HG02938 (cell line): ENCODE results near the gene S1PR4.
"Not testable (repeated sequence)": the region's sequence is repeated elsewhere in the genome, so short reads cannot be mapped to it uniquely, and the experiment has no call there.

Source experiments
- ATAC-seq: cut with Tn5 transposase; IDR thresholded peaks from one replicate; pipeline ENCODE4 v1.9.1; 2021; ENCODE audit warnings: mild to moderate bottlenecking, moderate library complexity; ENCODE audit not compliant: unreplicated experiment

The S1PR4 gene

DNA sequence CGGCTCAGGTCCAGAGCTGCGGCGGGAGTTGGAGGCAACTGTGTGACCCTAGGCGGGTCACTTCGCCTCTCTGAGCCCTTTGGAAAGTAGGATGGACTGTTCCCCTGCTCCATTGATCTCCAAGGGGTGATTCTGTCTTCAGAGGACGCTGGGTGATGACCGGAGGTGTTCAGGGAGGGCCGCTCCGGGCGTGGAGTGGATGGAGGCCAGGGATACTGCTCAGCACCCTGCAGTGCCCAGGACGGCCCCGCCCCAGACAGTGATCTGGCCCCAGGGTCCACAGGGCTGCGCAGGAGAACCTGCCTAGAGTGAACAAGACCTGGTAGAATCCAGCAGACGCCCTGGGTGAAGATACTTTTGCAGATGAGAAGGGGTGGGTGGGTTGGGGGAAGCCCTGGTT lies 14.1 kb downstream of the S1PR4 start:
- ATAC-seq, result no peak

DNA sequence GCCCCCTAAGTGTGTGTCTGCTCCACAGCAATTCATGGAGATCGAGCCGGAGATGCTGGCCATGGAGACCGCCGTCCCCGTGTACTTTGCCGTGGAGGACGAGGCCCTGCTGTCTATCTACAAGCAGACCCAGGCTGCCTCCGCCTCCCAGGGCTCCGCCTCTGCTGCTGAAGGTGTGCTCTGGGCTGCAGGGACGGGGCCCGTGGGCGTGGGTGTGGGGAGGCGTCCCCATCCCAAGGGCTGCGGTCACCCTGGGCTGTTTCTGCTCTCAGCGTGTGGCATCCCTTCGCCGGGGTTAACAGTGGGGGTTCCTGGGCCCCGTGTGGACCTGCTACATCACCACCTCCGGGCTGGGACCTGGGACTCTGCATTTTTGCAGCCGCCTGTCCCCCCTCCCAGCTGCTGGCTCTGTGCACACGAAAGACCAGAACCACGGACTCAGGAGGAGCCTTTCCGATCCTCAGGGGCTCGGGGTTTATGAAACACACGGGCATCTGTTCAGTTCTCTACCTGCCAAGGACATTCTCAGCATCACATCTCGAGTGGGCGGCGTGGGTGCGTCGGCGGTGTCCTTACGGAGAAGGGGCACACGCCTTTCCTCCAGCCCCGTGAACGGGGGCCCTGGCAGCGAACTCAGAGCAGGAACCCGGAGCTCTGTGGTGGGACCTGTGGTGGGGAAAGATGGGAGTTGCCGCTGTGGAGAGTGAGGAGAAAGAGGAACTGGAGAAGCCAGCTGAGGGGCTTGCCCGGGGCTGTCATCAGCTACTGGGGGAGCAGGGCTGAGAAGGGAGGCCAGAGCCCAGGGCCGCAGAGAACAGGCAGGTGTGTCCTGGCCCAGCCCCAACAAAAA lies 14.9 kb downstream of the S1PR4 start:
- no peak for ATAC-seq

DNA sequence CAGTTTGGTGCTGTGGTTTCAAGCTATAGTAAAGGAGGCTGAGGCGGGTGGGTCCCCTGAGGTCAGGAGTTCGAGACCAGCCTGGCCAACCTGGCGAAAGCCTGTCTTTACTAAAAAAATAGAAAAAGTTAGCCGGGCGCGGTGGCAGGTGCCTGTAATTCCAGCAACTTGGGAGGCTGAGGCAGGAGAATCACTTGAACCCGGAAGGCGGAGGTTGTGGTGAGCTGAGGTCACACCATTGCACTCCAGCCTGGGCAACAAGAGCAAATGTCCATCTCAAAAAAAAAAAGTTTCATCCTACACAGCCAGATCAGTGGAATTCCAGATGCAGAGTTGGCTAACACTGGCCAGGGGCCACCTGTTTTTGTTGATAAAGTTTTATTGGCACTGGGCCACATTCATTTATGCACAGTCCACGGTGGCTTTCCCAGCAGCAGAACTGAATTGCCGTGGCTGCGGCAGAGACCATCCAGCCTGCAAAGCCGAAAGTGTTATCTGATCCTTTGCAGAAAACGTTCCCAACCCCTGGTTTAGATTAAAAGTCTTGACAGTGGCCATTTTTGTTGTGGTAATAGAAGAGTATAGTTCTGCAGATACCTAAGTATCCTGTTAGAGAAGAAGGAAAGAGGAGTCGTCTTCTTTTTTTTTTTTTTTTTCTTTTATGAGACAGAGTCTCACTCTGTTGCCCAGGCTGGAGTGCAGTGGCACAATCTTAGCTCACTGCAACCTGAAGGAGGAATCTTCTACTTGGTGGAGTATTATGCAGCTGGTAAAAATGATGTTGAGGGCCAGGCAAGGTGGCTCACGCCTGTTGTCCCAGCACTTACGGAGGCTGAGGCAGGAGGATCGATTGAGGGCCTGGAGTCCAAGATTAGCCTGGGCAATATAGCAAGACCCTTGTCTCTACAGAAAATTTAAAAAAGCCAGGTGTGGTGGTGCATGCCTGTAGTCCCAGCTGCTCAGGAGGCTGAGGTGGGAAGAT lies 15.8 kb downstream of the S1PR4 start:
- no peak for ATAC-seq

DNA sequence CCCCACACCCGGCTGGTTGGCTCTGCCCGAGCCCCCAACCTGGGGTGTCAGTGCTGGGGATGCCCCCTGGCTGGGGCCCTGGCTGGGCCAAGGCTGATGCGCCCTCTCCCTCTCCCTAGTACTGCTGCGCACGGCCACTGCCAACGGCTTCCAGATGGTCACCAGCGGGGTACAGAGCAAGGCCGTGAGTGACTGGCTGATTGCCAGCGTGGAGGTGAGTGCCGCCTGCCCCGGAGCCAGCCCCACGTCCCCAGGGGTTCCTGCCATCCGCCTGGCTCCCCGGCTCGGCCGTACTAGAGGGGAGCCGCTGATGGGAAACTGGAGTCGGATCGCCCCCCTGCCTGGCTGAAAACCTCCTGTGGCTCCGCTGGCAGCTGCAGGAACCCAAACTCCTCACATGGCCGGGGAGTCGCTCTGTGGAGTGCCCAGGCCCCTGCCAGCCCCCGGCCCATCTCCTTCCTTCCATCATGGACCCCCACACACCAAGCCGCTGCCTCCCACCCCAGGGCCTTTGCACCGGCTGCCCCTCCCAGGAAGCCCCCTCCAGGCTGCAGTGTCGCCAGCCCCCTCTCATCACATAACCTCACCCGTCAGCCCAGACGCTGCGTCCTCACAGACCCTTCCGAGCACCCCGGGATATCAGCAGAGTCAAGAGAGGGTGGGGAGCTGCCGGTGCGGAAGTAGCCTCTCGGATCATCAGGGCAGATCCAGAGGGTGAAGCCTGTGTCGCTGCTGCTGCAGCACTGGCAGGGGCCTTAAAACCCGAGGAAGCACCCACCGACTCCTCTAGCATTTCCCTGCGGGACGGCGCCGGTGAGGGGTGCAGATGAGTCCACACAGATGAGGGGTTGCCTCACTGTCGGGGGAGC lies 17.7 kb downstream of the S1PR4 start:
- ATAC-seq, result no peak

DNA sequence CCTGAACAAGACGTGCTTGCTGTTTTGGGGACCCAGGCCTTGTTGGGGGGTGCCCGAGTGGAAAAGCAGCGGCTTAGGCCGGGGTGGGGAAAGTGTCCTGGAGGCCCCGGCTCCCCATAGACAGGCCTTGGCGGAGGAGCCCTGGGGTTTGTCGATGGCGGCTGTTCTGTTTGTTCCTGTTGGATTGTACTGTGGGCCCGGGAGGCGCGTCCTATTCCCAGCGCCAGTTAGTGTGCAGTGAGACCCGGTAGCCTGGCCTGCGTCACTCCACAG lies 18.3 kb downstream of the S1PR4 start:
- no peak for ATAC-seq

DNA sequence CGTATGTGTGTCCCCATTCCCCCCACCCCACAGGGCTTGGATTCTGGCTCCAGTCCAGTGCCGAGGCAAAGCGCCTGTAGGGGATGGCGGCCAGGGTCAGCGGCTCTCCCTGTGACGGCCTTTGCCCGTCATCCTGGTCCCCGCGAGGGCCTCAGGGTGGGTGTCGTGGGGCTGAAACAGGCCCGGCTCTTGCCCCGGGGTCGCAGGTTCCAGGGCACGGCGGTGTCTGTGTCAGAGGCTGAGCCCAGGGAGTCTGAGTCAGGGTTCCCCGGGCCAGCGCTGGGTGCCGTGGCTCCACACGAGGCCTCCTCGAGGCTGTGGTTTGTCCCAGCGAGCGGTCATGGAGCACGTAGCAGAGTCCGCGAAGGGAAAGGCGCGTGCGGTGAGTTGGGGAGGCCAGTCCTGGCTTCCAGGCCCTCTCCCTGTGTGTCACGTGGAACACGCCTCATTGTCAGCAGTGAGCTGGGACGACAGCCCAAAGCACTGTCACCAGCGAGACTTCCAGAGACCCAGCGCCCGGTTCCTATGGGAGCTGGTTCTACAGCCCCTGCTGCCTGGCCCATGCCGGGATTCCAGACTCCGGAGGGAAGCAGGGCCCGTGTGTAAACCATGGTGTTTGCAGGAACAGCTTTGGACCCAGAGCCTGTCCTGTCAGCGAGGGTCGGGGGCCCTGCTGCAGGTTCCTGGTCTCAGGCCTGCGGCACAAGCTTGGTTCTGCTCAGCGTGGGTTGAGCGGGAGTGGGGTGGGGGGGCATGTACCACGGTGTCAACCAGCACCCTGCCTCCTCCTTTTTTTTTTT lies 20.5 kb downstream of the S1PR4 start:
- no peak for ATAC-seq

DNA sequence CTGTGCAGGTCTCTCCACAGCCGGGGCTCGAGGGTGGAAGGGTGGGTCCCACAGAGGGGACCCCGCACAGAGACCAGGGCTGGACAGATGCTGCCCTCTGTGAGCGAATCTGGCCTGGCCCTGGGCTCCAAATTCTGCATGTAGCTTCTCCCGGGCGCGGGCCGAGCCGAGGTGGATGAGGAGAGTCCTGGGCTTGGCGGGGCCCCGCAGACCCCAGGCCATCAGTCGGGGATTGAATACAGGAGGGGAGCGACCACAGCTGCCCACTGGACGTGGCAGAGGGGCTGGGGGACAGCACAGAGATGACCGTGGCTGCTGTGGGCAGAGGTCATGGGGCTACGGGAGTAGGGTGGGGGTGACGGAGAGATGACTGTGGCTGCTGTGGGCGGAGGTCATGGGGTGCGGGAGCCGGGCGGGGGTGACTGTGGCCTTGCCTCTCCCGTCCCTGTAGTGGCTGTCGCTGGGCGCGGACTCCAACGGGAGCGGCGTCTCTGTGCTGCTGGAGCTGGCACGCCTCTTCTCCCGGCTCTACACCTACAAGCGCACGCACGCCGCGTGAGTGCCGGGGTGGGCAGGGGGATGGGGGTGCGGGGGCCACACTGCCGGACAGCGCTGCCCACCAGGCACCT lies 22.6 kb downstream of the S1PR4 start:
- ATAC-seq, result no peak

DNA sequence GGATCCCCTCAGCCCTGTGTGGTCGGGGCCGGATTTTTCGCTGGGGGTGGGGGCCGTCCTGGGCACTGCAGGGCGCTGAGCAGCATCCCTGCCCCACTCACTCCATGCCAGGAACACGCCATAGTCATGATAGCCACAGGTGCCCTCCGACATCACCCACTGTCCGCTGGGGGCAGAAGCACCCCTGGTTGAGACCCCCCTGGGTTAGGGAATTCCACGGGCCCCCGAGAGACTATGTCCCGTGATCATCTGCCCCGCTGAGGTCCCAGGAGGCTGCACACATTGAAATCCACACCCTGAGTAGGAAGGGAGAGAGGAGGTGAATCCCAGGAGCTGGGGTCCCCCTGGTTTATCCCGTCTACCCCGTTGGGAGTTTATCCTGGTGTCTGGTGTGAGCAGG lies 23.3 kb downstream of the S1PR4 start:
- no peak for ATAC-seq

DNA sequence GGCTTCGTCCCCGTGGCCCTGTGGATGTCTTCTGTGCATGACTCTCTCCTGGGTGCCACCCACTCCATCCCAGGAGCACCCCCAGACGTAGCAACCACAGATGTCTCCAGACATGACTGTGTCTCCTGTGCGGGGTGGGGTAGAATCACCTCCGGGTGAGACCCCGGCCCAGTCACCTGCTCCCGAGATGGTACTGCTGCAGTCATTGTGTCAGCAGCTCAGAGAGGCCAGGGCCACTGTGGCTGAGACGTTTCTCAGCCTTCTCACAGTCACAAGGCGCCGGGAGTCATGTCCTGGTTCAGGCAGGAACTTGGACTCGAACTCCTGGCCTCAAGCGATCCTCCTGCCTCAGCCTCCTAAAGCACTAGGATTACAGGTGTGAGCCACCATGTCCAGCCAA lies 23.8 kb downstream of the S1PR4 start:
- no peak for ATAC-seq

DNA sequence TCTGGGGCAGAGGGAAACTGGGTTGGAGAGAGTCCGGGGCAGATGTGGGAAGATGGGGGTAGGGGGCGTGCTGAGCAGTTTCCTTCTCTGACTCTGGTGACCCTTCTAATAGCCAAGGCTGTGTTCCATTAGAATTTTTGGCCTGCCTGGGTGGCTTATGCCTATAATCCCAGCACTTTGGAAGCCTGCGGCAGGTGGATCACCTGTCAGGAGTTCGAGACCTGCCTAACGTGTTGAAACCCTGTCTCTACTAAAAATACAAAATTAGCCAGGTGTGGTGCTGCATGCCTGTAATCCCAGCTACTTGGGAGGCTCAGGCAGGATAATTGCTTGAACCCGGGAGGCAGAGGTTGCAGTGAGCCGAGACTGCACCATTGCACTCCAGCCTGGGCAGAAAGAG lies 24.3 kb downstream of the S1PR4 start:
- ATAC-seq, result not testable (repeated sequence)

DNA sequence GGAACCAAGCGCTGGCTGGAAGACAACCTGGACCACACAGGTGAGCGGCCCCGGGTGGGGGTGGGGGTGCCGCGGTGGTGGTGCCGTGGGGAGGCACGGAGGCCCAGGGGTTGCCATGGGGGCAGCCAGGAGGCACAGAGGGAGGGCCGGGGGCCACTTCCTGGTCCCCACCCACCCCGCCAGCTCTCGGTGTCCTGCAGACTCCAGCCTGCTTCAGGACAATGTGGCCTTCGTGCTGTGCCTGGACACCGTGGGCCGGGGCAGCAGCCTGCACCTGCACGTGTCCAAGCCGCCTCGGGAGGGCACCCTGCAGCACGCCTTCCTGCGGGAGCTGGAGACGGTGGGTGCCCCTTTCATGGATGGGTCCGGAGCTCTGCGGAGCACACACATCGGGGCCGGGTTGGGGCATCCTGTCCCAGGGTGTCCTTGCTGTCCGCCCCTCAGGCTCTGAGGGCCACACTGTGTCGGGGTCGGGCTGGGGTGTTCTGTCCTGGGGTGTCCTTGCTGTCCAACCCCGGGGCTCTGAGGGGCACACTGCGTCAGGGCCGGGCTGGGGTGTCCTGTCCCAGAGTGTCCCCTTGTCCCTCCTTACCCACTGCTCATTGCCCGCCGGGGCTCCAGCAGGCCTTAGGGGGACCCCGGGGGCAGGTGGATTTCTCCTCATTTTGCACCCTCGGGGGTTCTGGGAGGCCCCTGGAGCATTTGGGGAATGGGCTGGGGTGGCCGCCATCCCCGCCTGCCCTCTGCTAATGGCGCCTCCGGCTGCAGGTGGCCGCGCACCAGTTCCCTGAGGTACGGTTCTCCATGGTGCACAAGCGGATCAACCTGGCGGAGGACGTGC lies 25.5 kb downstream of the S1PR4 start:
- no peak for ATAC-seq

DNA sequence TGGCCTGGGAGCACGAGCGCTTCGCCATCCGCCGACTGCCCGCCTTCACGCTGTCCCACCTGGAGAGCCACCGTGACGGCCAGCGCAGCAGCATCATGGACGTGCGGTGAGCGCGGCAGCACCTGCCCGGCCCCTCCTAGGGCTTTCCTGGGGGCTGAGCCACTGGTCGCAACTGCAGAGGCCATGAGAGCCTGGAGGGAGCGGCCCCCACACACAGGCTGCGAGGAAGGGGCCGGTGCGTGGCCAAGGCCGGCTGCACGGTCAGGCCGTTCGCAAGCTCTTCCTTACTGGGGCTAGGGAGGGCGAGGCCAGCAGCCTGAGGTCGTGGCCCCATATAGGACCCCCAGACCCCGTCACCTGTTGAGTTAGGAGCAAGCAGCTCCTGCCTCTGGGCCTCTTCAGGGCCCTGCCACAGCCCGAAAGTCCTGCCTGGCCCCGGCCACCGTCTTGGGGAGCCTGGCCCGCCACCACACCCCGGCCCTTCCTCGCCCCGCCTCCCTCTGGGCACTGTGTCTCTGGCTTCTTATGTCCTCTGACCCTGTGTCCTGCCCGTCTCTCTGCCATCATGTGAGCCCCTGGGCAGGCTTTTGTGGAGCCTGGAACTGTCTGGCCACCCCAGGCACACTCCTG lies 26.2 kb downstream of the S1PR4 start:
- ATAC-seq, result no peak

DNA sequence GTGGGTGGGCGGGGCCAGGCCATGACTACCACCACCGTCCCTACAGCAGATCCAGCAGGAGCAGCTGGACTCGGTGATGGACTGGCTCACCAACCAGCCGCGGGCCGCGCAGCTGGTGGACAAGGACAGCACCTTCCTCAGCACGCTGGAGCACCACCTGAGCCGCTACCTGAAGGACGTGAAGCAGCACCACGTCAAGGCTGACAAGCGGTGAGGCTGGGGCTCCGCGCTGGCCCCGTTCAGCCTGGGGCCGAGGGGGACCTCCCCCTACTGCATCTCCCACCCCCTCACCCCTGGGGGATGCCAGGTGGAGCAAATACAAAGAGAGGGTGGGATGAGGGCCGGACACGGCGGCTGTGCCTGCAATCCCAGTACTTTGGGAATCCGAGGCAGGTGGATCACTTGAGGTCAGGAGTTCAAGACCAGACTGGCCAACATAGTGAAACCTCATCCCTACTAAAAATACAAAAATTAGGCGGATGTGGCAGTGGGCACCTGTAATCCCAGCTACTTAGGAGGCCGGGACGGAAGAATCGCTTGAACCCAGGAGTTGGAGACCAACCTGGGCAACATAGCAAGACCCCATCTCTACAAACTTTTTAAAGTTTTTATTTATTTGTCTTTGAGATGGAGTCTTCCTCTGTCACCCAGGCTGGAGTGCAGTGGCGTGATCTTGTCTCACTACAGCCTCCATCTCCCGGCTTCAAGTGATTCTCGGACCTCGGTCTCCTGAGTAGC lies 27.8 kb downstream of the S1PR4 start:
- no peak for ATAC-seq

DNA sequence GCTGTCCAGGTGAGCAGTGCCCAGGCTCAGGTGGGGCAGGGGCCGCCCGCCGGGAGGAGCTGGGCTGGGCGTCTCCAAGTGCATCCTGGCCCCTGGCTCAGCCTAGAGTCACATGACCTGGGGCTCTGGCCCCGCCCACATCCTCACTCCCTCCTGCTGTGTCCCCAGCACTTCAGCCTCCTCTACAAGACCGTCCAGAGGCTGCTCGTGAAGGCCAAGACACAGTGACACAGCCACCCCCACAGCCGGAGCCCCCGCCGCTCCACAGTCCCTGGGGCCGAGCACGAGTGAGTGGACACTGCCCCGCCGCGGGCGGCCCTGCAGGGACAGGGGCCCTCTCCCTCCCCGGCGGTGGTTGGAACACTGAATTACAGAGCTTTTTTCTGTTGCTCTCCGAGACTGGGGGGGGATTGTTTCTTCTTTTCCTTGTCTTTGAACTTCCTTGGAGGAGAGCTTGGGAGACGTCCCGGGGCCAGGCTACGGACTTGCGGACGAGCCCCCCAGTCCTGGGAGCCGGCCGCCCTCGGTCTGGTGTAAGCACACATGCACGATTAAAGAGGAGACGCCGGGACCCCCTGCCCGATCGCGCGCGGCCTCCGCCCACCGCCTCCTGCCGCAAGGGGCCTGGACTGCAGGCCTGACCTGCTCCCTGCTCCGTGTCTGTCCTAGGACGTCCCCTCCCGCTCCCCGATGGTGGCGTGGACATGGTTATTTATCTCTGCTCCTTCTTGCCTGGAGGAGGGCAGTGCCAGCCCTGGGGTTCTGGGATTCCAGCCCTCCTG lies 29.1 kb downstream of the S1PR4 start:
- no peak for ATAC-seq

DNA sequence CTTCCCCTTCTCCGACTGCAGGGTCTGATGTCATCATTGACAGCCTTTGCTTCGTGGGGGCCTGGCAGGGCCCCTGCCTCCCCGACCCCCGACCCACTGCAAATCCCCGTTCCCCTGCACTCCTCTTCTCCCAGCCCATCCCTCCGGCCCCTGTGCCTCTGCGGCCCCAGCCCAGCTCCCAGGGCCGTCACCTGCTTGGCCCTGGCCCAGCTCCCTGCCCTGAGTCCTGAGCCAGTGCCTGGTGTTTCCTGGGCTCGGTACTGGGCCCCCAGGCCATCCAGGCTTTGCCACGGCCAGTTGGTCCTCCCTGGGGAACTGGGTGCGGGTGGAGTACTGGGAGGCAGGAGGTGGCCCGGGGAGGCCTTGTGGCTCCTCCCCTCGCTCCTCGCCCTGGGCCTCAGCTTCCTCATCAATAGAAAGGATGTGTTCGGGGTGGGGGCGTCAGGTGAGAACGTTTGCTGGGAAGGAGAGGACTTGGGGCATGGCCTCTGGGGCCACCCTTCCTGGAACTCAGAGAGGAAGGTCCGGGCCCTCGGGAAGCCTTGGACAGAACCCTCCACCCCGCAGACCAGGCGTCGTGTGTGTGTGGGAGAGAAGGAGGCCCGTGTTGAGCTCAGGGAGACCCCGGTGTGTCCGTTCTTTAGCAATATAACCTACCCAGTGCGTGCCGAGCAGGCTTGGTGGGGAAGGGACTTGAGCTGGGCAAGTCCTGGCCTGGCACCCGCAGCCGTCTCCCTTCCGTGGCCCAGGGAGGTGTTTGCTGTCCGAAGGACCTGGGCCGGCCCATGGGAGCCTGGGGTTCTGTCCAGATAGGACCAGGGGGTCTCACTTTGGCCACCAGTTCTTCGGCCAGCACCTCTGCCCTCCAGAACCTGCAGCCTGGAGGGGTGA lies 30.0 kb downstream of the S1PR4 start:
- no peak for ATAC-seq

DNA sequence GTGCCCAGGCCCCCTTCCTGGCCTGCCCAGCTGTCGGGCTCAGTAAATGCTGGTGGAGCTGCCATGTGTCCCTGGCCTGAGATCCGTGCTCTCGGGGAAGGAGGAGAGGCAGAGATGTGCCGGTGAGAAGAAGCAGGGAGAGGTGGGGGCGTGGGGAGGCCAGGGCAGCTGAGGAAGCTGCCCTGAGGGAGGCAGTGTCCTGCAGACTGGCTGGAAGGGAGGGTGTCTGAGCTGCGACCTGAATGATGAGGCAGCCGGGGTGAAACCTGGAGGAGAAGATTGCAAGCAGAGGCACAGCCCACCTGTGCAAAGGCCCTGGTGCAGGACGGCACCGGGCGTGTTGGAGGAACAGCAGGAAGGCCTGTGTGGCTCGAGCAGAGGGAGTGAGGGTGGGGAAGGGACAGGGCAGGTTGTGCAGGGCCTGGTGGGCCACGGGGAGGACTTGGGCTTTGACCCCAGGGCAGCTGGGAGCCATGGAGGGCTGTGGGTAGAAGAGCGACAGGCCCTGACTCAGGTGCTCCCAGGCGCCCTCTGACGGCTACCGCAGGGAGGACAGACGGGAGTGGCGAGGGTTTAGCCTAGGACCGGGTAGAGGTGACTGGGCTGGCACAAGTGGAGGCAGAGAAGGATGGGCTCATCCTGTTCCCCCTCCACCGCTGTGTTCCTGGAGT lies 31.9 kb downstream of the S1PR4 start:
- ATAC-seq, result no peak
